Stromal cell of bone marrow (primary cell): Measurements from ENCODE around the gene FAM193B.
A peak's percentile ranks its signal among the peaks of the same experiment; 100 is the strongest.
"Not testable (repeated sequence)": the region's sequence is repeated elsewhere in the genome, so short reads cannot be mapped to it uniquely, and the experiment has no call there.

Source experiments
- DNase-seq: peaks from one replicate; pipeline ENCODE4 v3.0.0-alpha.2; 2012; ENCODE audit warnings: low read depth

FAM193B gene

DNA sequence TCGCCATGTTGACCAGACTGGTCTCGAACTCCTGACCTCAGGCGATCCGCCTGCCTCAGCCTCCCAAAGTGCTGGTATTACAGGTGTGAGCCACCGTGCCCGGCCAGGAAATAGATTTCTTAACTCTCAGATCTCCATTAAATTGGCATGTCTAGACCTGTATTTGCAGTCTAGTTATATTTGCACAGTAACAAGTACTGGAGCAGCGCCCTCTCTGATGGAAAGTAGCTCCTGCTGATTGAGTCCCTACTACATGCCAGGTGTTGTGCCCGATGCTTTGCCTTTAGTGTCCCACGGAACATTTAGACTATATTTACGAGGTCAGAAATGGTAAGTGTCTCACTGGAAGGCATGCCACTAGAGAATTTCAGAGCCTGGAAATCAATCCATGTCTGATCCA lies 21.8 kb upstream of the FAM193B start:
- no peak for DNase-seq

DNA sequence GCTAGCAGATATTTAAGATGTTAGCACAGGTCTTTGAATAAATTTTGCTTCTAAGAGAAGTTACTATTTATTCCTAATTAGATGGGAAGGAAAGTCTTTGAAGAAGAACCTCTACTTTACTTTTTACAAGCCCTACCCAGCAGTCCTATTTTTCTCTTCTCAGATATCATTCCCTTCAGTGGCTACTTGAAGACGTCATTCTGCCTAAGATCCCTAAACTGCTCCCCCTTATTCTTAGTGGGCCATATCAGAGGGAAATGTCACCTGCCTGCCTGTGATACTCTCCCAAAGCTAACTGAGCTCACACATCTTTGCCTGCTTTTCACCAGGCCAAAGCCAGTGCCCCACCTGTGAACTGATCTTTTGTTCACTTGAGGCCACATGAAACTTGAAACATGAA lies 21.1 kb upstream of the FAM193B start:
- no peak for DNase-seq

DNA sequence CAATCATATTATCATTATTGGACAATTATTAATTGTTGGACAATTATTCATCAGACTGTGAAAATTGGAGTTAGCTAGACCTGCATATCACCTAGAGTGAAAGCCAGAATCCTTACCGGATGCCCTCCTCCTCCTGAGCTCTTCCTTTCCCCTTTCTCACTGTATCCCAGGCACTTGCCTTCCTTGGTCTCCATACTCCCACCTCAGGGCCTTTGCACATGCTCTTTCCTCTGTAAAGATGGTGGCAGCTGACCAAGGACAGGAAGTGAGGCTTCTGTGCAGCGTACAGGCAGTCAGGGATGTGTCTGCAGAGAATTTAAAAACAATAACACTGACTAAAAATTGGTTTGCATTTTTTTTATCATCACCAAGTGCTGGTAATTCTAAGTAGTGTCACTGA lies 15.5 kb upstream of the FAM193B start:
- DNase-seq: no peak

DNA sequence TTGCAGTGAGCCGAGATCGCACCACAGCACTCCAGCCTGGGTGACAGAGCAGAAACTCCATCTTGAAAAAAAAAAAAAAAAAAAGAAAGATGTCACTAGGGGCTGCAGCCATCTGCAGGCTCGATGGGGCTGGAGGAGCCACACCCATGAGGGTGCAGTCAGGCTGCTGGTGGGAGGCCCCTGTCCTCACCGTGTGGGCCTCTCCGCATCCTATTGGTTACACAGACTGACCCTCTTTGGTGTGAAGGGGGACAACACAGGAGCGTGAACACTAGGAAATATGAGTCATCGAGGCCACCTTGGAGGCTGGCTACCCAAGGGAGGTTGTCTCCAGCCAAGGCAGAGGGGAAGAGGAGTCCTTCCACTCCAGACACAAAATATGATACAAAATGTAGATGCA lies 14.0 kb upstream of the FAM193B start:
- no peak for DNase-seq

DNA sequence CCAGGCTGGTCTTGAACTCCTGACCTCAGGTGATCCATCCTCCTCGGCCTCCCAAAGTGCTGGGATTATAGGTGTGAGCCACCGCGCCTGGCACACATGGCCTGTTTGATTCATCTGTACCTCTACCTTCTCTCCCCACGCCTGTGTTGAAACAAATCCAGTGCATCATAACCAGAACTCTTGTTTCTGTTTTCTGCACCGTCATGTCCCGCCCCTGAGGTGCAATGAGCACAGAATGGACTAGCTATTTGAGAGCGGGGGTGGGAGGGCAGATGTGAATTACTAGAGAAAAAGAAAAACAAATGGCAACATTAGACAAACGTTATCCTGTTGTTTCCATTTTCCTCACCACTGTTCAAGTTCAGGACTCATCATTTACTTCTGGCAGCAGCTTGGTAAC lies 10.7 kb upstream of the FAM193B start:
- no peak for DNase-seq

DNA sequence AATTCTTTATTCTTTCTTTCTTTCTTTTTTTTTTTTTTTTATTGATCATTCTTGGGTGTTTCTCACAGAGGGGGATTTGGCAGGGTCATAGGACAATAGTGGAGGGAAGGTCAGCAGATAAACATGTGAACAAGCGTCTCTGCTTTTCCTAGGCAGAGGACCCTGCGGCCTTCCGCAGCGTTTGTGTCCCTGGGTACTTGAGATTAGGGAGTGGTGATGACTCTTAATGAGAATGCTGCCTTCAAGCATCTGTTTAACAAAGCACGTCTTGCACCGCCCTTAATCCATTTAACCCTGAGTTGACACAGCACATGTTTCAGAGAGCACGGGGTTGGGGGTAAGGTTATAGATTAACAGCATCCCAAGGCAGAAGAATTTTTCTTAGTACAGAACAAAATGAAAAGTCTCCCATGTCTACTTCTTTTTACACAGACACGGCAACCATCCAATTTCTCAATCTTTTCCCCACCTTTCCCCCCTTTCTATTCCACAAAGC lies 5.1 kb upstream of the FAM193B start:
- not testable (repeated sequence) for DNase-seq

DNA sequence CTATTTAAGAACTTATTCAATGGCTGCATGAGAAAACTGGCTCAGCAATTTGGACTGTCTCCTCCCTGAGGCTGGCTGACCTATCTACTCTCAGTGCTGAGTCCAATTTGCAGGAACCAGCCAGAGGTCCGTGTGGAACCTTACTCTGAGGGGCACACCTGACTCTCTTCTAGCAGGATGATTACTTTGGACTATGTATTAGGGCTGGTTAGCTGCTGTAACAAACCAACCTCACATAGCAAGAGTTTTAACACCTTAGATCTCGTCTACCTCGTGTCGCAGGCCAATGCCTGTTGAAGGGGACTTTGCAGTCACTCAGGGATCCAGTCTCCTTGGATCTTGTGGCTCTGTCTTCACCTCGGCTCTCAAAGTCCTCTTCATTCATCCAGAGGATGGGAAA lies 3.4 kb upstream of the FAM193B start:
- DNase-seq: no peak

DNA sequence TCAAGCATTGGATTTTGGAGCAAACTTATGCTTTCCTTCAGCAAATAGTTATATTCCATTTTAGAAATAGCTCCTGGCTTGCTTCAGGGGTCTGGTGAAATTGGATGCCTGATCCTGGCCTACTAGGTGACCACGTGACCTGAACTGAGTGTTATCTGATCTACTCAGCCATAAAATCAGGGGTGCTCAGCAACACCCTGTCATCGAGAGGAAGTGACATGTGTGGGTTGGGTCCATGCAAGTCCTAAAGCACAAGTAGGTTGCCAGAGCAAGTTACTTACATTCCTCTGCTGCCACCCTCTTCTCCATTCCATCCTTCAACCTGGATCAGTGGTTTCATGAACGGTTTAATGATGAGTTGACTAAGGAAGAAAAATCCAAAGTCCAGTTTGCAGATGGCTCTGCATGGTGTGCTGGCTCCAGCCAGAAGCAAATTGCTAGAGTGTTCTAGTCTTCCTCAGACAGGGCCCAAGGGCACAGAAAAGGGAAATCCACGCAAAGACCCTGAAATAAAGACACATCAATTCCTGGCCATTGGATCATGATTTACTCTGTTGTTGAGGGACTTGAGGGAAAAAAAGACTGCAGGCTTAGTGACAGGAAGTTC lies 2.8 kb upstream of the FAM193B start:
- DNase-seq: no peak

DNA sequence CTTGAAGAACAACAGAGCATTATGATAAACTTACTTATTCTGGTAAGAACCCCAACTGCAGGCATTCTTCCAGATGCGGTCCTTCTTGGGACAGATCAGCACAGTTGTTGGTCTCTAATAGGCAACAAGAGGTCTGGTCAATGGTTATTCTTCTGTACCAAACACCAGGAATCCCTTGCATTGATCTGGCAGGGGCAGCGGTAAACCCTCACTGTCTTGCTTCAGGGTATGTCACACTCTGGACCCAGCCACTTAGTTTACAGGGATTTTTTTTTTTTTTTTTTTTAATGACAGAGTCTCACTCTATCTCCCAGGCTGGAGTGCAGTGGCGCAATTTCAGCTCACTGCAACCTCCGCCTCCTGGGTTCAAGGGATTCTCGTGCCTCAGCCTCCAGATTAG lies 1.3 kb upstream of the FAM193B start:
- no peak for DNase-seq

DNA sequence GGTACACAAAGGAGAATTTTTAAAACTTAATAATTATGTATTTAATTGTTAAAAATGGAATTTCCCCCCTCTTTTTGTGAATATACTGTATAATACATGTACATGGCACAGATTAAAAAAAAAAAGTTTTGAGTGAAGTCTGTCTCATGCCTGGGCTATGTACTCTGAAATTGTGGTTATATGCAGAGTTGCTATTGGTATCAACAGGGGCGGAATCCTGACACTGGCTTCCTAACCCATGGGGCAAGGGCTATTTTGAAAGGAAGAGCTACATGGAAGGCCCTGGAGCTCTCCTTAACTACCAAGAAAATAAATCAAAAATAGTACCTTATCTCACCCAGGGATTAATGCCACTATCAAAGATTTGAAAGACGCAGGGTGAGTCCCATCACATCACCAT lies 865 bp upstream of the FAM193B start:
- DNase-seq: no peak

DNA sequence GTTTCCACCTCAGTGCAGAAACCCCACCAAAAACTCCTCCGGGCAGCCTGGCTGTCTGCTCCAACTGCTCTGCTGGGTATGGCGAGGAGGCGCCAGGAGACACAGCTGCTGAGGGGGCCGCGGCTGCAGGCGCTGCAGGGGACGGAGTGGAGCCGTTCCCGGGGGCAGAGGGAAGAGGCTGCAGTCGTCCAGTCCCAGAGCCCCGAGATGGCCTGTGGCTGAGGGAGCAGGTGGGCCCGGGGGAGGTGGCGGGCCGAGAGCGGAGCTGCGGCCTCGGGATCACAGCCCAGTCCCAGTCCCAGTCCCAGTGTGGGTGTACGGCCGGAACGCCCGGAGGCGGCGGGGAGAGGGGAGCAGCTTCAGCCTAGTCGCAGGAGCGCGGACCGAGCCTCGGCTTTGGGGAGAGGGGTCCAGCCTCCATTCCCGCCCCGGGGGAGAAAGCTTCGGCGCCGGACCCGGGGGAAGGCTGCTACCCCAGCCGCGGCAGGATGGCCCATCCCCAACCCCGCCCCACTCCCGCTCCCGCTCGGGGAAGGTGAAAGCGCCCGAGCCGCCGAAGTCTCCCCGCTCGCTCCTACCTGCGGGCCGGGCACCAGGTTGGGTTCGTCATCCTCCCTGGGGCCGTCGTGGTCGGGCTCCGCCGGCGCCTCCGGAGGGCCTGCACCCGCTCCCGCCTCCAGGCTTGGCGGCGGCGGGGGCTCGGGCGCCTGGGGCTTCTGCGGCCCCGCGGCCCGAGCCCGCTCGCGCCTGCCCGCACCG lies 513 bp downstream of the FAM193B start:
- DNase-seq: no peak

DNA sequence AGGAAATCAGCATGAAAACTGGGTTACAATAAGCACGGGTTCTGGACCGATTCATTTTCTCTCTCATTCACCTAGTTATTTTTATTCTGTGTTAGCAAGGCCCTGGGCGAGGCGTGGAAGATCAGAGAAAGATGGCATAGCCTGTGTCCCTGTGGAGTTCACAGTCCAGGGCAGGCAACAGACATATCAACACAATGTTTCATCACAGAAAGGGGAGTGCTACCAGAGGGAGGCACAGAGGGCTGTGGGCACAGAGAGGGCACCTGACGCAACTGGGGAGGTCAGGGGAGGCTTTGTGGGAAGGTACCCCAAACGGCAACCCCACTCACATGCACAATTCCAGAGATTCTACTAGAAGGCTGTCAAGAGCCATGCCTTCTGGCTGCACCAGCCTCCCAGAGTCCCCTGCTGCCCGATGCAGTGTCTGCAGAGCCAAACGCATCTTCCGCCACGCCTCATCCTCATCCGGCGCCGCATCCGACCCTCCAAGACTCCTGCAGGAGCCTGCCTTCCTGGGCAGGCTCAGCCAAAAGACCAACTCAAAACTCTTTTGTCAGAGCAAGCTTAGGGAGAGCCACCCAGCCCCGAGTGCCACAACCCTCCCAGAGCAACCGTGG lies 1.4 kb downstream of the FAM193B start:
- no peak for DNase-seq

DNA sequence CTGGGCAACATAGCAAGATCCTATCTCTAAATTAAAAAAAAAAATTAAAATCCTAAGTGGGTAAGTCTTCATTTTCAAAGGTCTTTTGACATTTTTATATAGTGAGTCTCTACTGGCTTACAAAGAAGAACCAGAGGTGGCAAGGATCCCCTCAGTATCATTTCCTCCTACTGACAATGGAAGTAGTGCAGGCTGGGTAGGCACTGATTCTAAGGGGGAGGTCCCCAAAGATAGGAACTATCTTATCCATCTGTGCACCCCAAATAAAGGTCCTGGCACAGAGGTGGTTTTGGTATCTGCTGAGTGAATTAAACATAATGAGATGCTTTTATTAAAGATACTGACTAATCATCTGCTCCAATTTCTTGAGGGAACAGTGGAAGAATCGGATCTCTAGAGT lies 4.2 kb downstream of the FAM193B start:
- DNase-seq: no peak

DNA sequence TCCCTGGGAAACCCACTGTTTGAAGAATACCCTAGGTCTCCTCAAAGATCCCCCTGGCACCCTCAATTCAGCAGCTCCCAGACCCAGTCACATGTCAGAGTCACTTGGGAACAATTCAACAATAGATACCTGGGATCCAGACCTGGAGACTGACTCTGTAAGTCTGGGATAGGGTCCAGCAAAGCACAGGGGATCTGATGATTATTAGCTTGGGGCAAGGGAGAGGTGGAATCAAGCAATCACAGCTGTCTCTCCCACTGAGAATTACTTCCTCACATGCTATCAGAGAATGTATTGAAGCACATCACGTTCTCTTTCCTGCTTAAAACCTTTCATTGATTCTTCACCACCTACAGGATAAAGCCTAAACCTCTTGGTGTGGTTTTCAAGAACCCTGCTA lies 5.9 kb downstream of the FAM193B start:
- DNase-seq: no peak

DNA sequence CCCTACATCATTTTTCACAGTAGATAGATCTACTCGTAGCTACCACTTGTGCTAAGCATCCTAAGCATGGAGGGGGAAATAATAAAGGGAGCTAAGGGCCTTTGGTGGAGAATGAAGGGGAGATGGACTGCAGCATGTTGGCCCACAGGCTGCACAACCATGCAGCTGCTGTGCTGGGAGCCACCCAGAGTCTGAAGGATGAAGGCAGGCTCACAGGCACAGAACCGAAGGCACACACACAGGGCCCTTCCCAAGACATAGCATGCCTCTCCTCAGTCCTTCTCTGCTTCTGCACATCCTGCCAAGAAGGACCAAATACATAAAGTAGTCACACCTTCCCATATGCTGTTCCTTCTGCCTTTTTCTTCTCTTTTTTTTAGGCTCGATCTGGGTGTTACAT lies 6.6 kb downstream of the FAM193B start:
- DNase-seq: no peak

DNA sequence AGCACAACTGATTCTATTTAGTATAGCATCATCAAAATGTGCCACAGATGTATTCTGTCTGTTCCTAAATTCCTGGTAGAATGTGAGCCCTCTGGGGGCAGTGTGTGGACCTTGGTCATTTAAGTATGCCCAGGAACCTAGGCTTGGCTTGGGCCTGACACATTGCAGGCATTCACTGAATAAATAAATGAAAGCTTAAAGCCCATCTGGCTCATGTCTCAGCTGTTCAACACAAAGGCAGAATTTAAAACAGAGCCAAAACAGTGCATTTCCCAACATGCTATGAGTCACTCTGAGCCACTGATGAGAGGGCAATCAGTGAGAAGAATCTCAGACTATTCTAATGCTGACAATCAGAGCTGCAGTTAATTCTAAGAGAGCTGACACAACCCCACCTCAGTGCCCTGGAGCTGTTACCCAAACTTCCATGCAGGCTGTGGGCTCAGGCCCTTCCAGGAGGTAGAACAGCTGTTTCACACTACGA lies 8.1 kb downstream of the FAM193B start:
- DNase-seq: peak; percentile 98

DNA sequence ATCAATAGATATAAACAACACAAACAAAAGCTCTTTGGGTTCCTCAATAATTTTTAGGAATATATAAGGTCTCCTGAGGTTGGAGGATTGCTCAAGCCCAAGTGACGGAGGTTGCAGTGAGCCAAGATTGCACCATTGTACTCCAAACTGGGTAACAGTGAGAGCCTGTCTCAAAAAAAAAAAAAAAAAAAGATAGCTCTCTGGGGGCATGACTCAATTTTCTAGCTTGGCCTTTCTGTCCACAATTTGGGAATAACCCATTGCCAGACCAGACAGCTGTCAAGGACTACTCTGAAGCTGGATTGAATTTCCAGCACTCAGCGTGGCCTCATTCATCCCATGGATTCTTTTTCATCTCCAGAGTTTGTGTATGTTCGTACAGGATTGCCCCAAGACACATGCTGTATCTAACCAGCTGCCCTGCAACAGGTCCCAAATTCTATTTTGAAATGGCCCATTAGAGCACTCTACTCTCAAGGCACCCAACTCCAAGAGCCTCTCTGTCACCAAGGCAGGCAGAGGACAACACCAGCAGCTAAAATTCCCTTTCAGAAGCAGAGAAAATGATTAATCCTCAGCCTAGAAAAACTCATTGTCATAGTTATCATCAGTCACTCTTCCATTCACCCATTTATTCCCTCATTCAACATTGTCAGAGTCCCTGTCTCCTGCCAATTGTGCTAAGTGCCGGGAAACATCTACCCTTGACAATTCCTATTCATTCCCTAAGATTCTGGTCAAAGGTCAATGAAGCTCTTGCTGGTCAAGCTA lies 8.7 kb downstream of the FAM193B start:
- DNase-seq: peak; percentile 95

DNA sequence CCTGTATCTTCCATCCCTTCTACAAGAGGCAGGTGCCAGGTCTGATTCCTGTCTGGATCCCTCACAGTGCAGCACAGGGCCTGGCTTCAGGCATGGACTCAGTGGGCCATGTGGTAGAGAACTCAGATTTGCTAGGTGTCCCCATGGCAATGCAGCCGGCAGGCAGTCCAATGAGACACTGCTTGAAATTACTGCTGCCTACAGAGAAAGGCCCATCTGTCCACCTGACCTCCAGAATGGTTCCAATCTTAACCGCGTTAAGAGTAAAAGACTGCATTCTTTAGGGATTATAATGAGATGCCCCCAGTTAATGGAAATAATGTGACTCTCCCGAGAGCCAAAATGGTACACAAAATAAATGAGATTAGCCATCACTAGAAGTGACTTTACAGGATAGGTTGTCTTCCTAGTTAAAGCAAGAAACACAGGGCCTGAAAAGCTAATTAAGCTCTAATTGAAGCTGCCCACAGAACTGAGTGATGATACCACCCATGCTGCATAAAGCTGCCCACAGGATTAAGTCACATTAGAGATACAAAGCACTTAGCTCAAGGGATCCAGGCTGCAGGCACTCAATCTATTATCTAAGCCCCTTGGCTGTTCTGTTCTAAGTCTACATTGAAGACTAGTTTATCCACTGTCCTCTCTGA lies 11.4 kb downstream of the FAM193B start:
- no peak for DNase-seq

DNA sequence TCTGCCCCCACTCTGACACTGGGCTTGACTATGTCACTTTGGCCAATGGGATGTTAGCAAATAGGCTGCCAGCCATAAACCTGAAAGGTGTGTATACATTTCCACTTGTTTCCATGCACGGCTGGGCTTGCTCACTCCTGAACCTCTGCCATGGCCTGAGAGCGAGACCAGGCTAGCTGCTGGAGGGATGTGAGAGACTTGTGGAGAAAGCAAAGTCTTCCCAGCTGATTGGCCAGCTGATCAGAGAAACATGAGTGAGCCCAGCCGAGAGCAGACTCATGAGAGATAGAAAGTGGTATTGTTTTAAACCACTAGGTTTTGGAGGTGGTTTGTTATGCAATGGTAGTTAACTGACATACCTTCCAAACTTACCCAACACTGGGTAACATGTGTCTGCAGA lies 13.9 kb downstream of the FAM193B start:
- DNase-seq: no peak

DNA sequence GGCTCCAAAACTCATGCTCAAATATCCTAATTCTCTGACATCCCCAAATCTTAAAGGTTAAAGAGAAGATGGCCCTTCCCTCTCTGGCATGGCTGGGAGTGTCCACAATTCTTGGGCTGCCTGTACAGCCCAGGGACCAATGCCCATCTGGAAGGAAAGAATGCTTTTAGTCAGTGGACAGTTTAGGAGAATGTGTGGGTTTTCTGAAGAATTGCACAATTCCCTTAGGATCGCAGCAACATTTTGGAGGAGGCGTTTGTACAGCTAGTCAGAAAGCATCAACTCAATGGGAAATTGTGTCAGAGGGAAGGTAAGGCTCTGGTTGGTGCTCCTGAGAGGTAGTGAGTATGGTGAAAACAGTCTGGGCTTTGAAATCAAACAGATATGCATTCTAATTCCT lies 15.0 kb downstream of the FAM193B start:
- peak; percentile 93 for DNase-seq

DNA sequence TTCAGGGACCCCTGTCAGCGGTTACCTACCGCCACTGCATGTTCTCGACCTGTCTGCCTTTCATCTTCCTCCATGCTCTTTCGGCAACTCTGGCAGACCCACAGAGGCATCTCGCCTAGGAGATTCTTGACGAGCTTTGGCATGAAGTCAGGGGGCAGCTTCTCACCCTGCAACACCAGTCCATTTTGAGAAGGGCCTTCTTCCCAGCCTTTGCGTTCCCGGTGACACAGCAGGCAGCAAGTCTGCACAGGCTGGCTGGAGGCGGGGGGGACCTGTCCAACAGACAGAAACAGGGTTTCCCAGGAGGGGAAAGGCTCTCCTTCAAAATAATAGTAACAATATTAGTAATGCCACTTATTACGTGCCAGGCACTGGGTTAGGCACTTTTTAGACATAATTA lies 15.5 kb downstream of the FAM193B start:
- no peak for DNase-seq
